Neural progenitor cell (in vitro differentiated cells): ENCODE results near the gene MSN. TPM values are rescaled to one million over a fixed set of nuclear protein-coding genes. Genes with fewer than 3 reads are reported as not detected.

ENCODE experiments used
- DNase-seq: peaks from one replicate; pipeline ENCODE4 v3.0.0-alpha.2; 2016; ENCODE audit warnings: low spot score
- H2AFZ ChIP-seq: fragments of 200-600 bp; sonication (generic); replicated peaks from 2 replicates; pipeline ENCODE4 v1.6.1; 2016; ENCODE audit warnings: antibody characterized with exemption
- H3F3A ChIP-seq: fragments of 200-600 bp; sonication (generic); 2 replicates; pipeline ENCODE4 v1.6.1; 2016; ENCODE audit warnings: antibody characterized with exemption, low read depth
- H3K27ac ChIP-seq: fragments of 200-600 bp; sonication (generic); 2 replicates; pipeline ENCODE4 v1.5.1; 2016; ENCODE audit warnings: mild to moderate bottlenecking
- H3K27me3 ChIP-seq: fragments of 200-600 bp; sonication (generic); 2 replicates; pipeline ENCODE4 v1.6.1; 2016; ENCODE audit warnings: mild to moderate bottlenecking, moderate library complexity
- H3K36me3 ChIP-seq: fragments of 200-600 bp; sonication (generic); 2 replicates; pipeline ENCODE4 v1.5.1; 2016
- H3K4me1 ChIP-seq: fragments of 200-600 bp; sonication (generic); 2 replicates; pipeline ENCODE4 v1.6.1; 2016; ENCODE audit warnings: mixed run types
- H3K4me2 ChIP-seq: fragments of 200-600 bp; sonication (generic); 2 replicates; pipeline ENCODE4 v1.6.1; 2016
- H3K4me3 ChIP-seq: fragments of 200-600 bp; sonication (generic); 2 replicates; pipeline ENCODE4 v1.5.1; 2016
- H3K79me2 ChIP-seq: fragments of 200-600 bp; sonication (generic); 2 replicates; pipeline ENCODE4 v1.6.1; 2016; ENCODE audit warnings: low read depth
- H3K9ac ChIP-seq: fragments of 200-600 bp; sonication (generic); 2 replicates; pipeline ENCODE4 v1.6.1; 2016
- H3K9me3 ChIP-seq: fragments of 200-600 bp; sonication (generic); 2 replicates; pipeline ENCODE4 v1.5.1; 2016; ENCODE audit warnings: low read depth
- H4K20me1 ChIP-seq: fragments of 200-600 bp; sonication (generic); 2 replicates; pipeline ENCODE4 v1.6.1; 2016; ENCODE audit warnings: low read depth
- H3K27ac Mint-ChIP-seq: 3 replicates; pipeline ENCODE4 v1.8.0; 2021; ENCODE audit warnings: mixed read lengths
- H3K27me3 Mint-ChIP-seq: 2 replicates; pipeline ENCODE4 v1.8.0; 2022; ENCODE audit warnings: low read depth, mild to moderate bottlenecking, inconsistent platforms, moderate library complexity, mixed read lengths; ENCODE audit not compliant: insufficient read depth
- H3K36me3 Mint-ChIP-seq: 3 replicates; pipeline ENCODE4 v1.8.0; 2021; ENCODE audit warnings: mixed read lengths
- H3K4me1 Mint-ChIP-seq: 3 replicates; pipeline ENCODE4 v1.8.0; 2021; ENCODE audit warnings: mixed read lengths
- H3K4me3 Mint-ChIP-seq: 3 replicates; pipeline ENCODE4 v1.8.0; 2021; ENCODE audit warnings: mild to moderate bottlenecking, moderate library complexity, mixed read lengths
- H3K9me3 Mint-ChIP-seq: 3 replicates; pipeline ENCODE4 v1.8.0; 2020; ENCODE audit warnings: mixed read lengths
- EZH2 ChIP-seq: fragments of 200-600 bp; sonication (generic); IDR thresholded peaks from 2 replicates; pipeline ENCODE4 v1.6.1; 2017; ENCODE audit warnings: antibody characterized with exemption, mild to moderate bottlenecking, moderate library complexity
- EZH2phosphoT487 ChIP-seq: fragments of 200-600 bp; sonication (generic); IDR thresholded peaks from 2 replicates; pipeline ENCODE4 v1.6.1; 2017; ENCODE audit warnings: antibody characterized with exemption
- total RNA-seq: library from RNA; depleted of rRNA; stranded (reverse); fragments of >200 nt; gene quantifications from 2 replicates; pipeline ENCODE4 v1.2.3, GENCODE V29; 2015; ENCODE audit warnings: low replicate concordance
- TF ChIP-seq, protein P1 (sequence below): fragments of 200-600 bp; sonication (generic); IDR thresholded peaks from 2 replicates; pipeline ENCODE4 v1.5.1; 2017; ENCODE audit warnings: antibody characterized with exemption, mild to moderate bottlenecking

The MSN gene
- total RNA-seq, 1 donor from 2014 or later, result 97.4 TPM

DNA sequence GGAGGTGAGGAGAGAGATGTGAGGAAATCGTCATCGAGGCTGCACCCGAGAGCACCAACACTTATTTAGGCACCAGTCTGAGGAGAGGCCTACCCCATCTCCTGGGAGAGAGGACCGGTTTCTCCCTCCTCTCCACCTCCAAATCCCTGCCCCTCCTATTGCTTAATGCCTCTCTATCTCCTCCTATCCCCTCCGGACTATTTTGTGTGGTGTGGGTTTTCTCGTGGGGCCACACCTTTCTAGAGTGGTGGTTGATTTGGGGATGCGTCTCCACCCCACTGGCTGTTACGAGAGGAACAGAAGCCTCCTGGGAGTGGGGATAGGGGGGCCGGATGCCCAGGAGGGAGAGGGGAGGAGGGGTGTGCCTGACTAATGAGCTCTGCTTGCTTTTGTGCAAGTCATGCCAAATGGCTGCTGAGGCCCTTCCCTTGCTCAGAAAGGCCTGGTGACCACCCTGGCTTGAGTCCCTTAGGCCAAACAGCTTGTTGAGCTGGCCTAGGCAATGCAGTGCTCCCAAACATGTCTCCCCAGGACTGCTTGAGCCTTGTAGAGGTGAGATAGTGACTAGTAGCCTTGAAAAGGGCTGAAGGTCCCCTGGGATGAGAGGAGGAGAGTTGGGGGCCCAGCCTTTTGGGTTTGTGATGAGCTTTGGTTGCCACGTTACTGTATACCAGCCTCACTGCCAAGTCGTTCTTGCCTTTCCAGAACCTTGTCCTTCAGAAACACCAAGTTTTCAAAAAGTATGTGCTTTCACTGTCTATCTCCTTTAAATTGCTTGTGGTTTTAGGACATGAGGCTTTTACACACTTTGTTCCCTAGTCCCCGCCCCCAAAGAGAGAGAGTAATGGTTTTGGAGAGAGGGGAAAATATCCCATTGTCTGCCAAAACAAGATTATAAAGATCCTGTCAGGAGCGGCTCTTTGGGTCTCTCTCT is 1.2 kb downstream of the MSN start:
- H3K4me1 Mint-ChIP-seq, result peaks cover 13% of the 10 kb centered on the region
- no peak for TF ChIP-seq EZH2phosphoT487
- TF ChIP-seq, protein P1, sequence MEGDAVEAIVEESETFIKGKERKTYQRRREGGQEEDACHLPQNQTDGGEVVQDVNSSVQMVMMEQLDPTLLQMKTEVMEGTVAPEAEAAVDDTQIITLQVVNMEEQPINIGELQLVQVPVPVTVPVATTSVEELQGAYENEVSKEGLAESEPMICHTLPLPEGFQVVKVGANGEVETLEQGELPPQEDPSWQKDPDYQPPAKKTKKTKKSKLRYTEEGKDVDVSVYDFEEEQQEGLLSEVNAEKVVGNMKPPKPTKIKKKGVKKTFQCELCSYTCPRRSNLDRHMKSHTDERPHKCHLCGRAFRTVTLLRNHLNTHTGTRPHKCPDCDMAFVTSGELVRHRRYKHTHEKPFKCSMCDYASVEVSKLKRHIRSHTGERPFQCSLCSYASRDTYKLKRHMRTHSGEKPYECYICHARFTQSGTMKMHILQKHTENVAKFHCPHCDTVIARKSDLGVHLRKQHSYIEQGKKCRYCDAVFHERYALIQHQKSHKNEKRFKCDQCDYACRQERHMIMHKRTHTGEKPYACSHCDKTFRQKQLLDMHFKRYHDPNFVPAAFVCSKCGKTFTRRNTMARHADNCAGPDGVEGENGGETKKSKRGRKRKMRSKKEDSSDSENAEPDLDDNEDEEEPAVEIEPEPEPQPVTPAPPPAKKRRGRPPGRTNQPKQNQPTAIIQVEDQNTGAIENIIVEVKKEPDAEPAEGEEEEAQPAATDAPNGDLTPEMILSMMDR, result no peak
- no peaks in the 10 kb centered on the region for H3K27me3 Mint-ChIP-seq
- peaks cover 12% of the 10 kb centered on the region for H3K9me3 Mint-ChIP-seq
- H3K27ac ChIP-seq, result peak overlapping the region; percentile 48
- peak overlapping the region; percentile 88 for H3K4me3 Mint-ChIP-seq
- peaks cover 49% of the 10 kb centered on the region for H3K79me2 ChIP-seq
- H2AFZ ChIP-seq, result no peak overlapping the region
- H4K20me1 ChIP-seq, result no peaks in the 10 kb centered on the region
- H3K4me2 ChIP-seq, result peak overlapping the region; percentile 52
- H3K4me3 ChIP-seq, result peak overlapping the region; percentile 59
- peak overlapping the region; percentile 95 for H3K27ac Mint-ChIP-seq
- H3F3A ChIP-seq, result no peaks in the 10 kb centered on the region
- peaks cover 4% of the 10 kb centered on the region for H3K4me1 ChIP-seq
- no peaks in the 10 kb centered on the region for H3K9me3 ChIP-seq
- H3K9ac ChIP-seq, result no peak overlapping the region
- no peaks in the 10 kb centered on the region for H3K27me3 ChIP-seq
- DNase-seq, result peak; percentile 57
- peaks cover 3% of the 10 kb centered on the region for H3K36me3 Mint-ChIP-seq
- no peaks in the 10 kb centered on the region for H3K36me3 ChIP-seq

GRCh38 chrX:65671286-65671685 is 3.8 kb downstream of the MSN start:
- Histone ChIP-seq H3K27me3 (no peaks in the 10 kb centered on the region), H3K4me1 (peaks cover 4% of the 10 kb centered on the region), H3K9me3 (no peaks in the 10 kb centered on the region), H3K4me3 (no peak overlapping the region), H3K4me2 (no peak overlapping the region), H2AFZ (no peak overlapping the region), H4K20me1 (no peaks in the 10 kb centered on the region), H3K79me2 (peaks cover 74% of the 10 kb centered on the region), H3K36me3 (no peaks in the 10 kb centered on the region), H3K9ac (no peak overlapping the region), H3K27ac (no peak overlapping the region), H3F3A (no peaks in the 10 kb centered on the region)
- no peak for DNase-seq
- Mint-ChIP-seq H3K4me3 (no peak overlapping the region), H3K36me3 (peaks cover 3% of the 10 kb centered on the region), H3K27ac (no peak overlapping the region), H3K4me1 (peaks cover 13% of the 10 kb centered on the region), H3K9me3 (peaks cover 15% of the 10 kb centered on the region), H3K27me3 (no peaks in the 10 kb centered on the region)
- TF ChIP-seq, protein P1, result no peak
- TF ChIP-seq EZH2phosphoT487 (no peak), EZH2 (no peak)

GRCh38 chrX:65671966-65672365 is 4.5 kb downstream of the MSN start:
- no peak overlapping the region for H3K27ac ChIP-seq
- H3K4me3 Mint-ChIP-seq, result no peak overlapping the region
- peaks cover 10% of the 10 kb centered on the region for H3K9me3 Mint-ChIP-seq
- no peak overlapping the region for H3K4me3 ChIP-seq
- no peak for TF ChIP-seq EZH2
- TF ChIP-seq, protein P1, result no peak
- no peak for TF ChIP-seq EZH2phosphoT487
- no peak overlapping the region for H3K4me2 ChIP-seq
- H3K9ac ChIP-seq, result no peak overlapping the region
- no peaks in the 10 kb centered on the region for H3F3A ChIP-seq
- no peaks in the 10 kb centered on the region for H3K36me3 ChIP-seq
- H3K36me3 Mint-ChIP-seq, result peaks cover 3% of the 10 kb centered on the region
- H3K27me3 Mint-ChIP-seq, result no peaks in the 10 kb centered on the region
- H3K79me2 ChIP-seq, result peaks cover 81% of the 10 kb centered on the region
- H3K9me3 ChIP-seq, result no peaks in the 10 kb centered on the region
- H3K4me1 ChIP-seq, result peaks cover 4% of the 10 kb centered on the region
- H2AFZ ChIP-seq, result no peak overlapping the region
- H4K20me1 ChIP-seq, result no peaks in the 10 kb centered on the region
- no peaks in the 10 kb centered on the region for H3K27me3 ChIP-seq
- H3K4me1 Mint-ChIP-seq, result peaks cover 13% of the 10 kb centered on the region
- H3K27ac Mint-ChIP-seq, result no peak overlapping the region
- DNase-seq, result no peak
